Breast epithelium (tissue), 4 donors: Measurements from ENCODE around the gene IL1RL2. TPM values are rescaled to one million over a fixed set of nuclear protein-coding genes. Genes with fewer than 3 reads are reported as not detected.

Experiments
- DNase-seq, 2 donors: peaks; one replicate each; pipeline ENCODE4 v3.0.0-alpha.2; 2019; ENCODE audit warnings: low spot score in 2 of 2
- H3K27ac ChIP-seq, 2 donors: fragments of 200-600 bp; sonication (generic) in 1 of 2; one replicate each; pipeline ENCODE4 v1.5.1; 2016 to 2019; ENCODE audit warnings: mild to moderate bottlenecking in 1 of 2
- H3K27me3 ChIP-seq, 2 donors: fragments of 200-600 bp; sonication (generic) in 1 of 2; one replicate each; pipeline versions ENCODE4 v1.5.1 to v1.6.0; 2017 to 2019; ENCODE audit warnings: control low read depth in 1 of 2, mild to moderate bottlenecking in 1 of 2
- H3K36me3 ChIP-seq: fragments of 200-600 bp; one replicate; pipeline ENCODE4 v1.5.1; 2019
- H3K4me1 ChIP-seq, 2 donors: fragments of 200-600 bp; sonication (generic); one replicate each; pipeline ENCODE4 v1.5.1; 2016 to 2019; ENCODE audit warnings: control low read depth in 1 of 2
- H3K4me3 ChIP-seq, 3 donors: fragments of 200-600 bp; sonication (generic); 1 replicate in 2 of 3; 2 replicates in 1 of 3; pipeline ENCODE4 v1.5.1; 2016 to 2019; ENCODE audit warnings: mild to moderate bottlenecking in 3 of 3, moderate library complexity in 2 of 3
- H3K9me3 ChIP-seq, 2 donors: fragments of 200-600 bp; sonication (generic) in 1 of 2; one replicate each; pipeline ENCODE4 v1.5.1; 2016 to 2019; ENCODE audit warnings: control low read depth in 1 of 2
- POLR2A ChIP-seq: fragments of 450-650 bp; IDR thresholded peaks from one replicate; pipeline ENCODE4 v1.6.1; 2016; ENCODE audit warnings: antibody characterized with exemption, mild to moderate bottlenecking, moderate library complexity
- POLR2AphosphoS5 ChIP-seq, 3 donors: sonication (generic); formaldehyde crosslinking; IDR thresholded peaks; one replicate each; pipeline ENCODE4 v1.6.1; 2017; ENCODE audit warnings: antibody characterized with exemption in 3 of 3
- intact Hi-C: fragments of 100-400 bp; cut with DNase I; formaldehyde crosslinking; loops from one replicate; pipeline ENCODE4 v1.15.1; 2023; ENCODE audit warnings: low total_unique reads
- total RNA-seq, 3 donors: library from RNA; depleted of rRNA; stranded (reverse); fragments of >200 nt; gene quantifications; one replicate each; pipeline ENCODE4 v1.1.0, GENCODE V29; 2016
- TF ChIP-seq, protein P1 (sequence below), 3 donors: fragments of 450-650 bp; IDR thresholded peaks; one replicate each; pipeline ENCODE4 v1.5.1; 2016 to 2017; ENCODE audit warnings: antibody characterized with exemption in 3 of 3, mild to moderate bottlenecking in 3 of 3, moderate library complexity in 3 of 3

IL1RL2 gene
- total RNA-seq, 3 donors from 2014 or later, result 1.9 to 5.9 (median 2.3) TPM

DNA sequence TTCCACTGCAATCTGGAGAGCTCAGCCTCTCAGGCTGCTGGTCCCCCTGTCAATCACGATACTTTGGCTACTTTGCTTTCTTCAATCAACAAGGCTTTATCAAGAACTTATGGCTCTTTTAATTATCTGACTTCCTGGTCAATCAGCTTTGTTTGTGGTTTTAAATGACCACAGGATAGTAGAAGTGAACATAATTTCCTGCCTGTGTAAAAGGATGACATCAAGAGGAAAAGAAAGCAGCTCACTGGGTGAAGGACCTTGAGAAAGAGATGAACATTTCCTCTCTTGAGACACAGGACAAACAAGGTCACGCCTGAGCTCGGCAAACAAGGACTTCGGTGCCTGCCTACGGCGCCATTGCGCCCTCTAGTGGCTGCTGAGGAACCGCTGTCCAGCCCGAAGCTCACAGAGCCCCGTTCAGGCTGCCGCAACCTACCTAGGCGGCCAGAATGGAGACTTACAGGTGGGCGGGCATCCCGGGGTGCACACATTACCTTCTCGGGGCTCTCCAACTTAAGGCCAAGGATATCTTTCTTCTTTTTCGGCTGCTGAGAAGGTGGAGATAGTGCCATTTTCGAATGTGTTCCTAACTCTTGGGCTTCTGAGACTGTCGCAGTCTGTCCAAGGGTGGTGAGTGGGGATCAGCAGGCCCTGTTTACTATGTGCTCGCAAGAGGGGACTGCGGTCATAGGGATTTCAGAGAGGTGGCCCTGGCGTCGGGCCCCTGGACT lies 54.0 kb downstream of the IL1RL2 start:
- no peaks in the 10 kb centered on the region for H3K36me3 ChIP-seq
- intact Hi-C loops, result no loop called here
- peak overlapping the region; percentile 78 to 81 for H3K27ac ChIP-seq
- H3K4me1 ChIP-seq, result no peaks in the 10 kb centered on the region
- H3K27me3 ChIP-seq, result no peaks in the 10 kb centered on the region
- no peak overlapping the region for H3K4me3 ChIP-seq
- DNase-seq, result peak; percentile 82 to 92
- no peaks in the 10 kb centered on the region for H3K9me3 ChIP-seq
- TF ChIP-seq, protein P1, sequence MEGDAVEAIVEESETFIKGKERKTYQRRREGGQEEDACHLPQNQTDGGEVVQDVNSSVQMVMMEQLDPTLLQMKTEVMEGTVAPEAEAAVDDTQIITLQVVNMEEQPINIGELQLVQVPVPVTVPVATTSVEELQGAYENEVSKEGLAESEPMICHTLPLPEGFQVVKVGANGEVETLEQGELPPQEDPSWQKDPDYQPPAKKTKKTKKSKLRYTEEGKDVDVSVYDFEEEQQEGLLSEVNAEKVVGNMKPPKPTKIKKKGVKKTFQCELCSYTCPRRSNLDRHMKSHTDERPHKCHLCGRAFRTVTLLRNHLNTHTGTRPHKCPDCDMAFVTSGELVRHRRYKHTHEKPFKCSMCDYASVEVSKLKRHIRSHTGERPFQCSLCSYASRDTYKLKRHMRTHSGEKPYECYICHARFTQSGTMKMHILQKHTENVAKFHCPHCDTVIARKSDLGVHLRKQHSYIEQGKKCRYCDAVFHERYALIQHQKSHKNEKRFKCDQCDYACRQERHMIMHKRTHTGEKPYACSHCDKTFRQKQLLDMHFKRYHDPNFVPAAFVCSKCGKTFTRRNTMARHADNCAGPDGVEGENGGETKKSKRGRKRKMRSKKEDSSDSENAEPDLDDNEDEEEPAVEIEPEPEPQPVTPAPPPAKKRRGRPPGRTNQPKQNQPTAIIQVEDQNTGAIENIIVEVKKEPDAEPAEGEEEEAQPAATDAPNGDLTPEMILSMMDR (IDR thresholded peaks at IDR 0.05), result peak; percentile 95 to 97 (median 95)
- peak; percentile 83 to 94 (median 88) for TF ChIP-seq POLR2AphosphoS5 (IDR thresholded peaks at IDR 0.05)
- no peak for TF ChIP-seq POLR2A

DNA sequence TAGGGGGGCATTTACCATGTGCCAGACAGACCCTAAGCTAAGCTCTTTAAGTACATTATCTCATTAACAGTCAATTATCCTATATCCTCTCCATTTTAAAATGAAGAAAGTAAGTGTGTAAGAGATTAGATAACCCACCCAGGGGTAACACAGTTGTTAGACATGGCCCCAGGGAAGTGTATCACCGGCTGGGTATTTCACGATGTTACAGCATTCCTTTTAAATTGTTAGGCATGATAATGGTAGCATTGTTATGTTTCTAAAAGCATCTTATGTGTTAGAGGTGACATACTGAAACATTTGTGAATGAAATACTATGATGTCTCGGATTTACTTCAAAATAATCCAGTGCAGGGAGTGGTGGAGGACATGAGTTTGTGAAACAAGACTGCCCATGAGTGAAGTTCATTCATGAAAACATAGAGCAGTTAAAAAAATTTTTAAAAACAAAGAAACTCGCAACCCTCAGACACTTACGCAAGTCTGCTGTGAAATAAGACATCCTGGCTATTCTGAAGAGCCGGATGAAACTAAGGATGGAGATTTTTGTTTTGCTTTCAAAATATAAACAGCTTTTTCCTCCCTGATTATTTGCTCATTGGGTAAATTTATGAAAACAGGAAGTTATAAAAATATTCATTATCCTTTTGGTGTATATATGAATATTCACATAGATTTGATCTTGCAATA lies 54.9 kb downstream of the IL1RL2 start:
- H3K27me3 ChIP-seq, result no peaks in the 10 kb centered on the region
- no peaks in the 10 kb centered on the region for H3K9me3 ChIP-seq
- intact Hi-C loops, result no loop called here
- H3K4me3 ChIP-seq, result no peak overlapping the region
- TF ChIP-seq, protein P1 (IDR thresholded peaks at IDR 0.05), result no peak
- TF ChIP-seq POLR2AphosphoS5 (IDR thresholded peaks at IDR 0.05) (no peak), POLR2A (no peak)
- H3K36me3 ChIP-seq, result no peaks in the 10 kb centered on the region
- no peak for DNase-seq
- no peaks in the 10 kb centered on the region for H3K4me1 ChIP-seq
- H3K27ac ChIP-seq, result no peak overlapping the region

DNA sequence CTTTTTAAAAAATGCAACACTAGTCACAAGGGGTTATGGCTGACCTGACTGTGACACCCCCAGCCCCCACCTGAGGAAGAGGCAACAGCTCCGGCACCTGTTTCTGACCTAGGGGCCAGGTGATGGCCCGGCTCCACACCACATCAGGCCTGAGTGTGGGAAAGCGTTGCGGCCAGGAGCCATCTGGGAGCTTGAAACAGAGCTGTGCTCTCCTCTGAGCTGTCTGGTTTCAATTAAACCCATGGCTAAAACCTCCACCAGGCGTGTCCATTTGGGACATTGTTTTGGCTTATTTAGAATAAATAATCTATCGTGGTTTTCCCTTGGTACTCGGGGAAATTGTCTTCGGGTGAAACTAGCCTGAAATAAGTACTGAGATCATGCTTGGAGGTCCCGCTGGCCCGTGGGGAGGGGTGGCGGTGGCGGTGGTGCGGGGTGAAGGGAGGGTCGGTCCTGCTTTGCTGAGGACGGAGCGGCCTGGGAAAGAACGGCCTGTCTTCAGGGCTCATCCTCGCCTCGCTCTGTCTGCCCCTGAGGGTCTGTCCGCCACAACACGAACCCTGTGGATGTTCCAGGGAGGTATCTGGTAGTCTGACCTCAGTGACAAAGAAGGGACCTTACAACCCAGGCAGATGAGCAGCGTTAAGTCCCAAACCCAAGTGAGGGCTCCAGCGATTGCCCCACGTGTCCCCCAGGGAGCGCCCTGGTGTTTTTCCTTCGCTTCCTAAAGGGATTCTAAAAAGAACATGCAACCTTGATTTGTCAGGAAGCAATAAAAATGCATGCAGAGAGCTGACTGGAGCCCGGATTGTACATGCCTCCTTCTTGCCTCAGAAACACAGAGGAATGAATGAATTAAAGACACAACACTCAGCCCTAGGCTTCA lies 58.7 kb downstream of the IL1RL2 start:
- H3K27ac ChIP-seq, result peak overlapping the region in 1 of 2 donors; percentile 83
- TF ChIP-seq POLR2A (no peak), POLR2AphosphoS5 (IDR thresholded peaks at IDR 0.05) (no peak)
- TF ChIP-seq, protein P1 (IDR thresholded peaks at IDR 0.05), result no peak
- intact Hi-C loops, result no loop called here
- H3K9me3 ChIP-seq, result no peaks in the 10 kb centered on the region
- H3K36me3 ChIP-seq, result no peaks in the 10 kb centered on the region
- H3K27me3 ChIP-seq, result no peaks in the 10 kb centered on the region
- peak overlapping the region in 1 of 3 donors; percentile 49 for H3K4me3 ChIP-seq
- DNase-seq, result no peak
- H3K4me1 ChIP-seq, result no peaks in the 10 kb centered on the region

DNA sequence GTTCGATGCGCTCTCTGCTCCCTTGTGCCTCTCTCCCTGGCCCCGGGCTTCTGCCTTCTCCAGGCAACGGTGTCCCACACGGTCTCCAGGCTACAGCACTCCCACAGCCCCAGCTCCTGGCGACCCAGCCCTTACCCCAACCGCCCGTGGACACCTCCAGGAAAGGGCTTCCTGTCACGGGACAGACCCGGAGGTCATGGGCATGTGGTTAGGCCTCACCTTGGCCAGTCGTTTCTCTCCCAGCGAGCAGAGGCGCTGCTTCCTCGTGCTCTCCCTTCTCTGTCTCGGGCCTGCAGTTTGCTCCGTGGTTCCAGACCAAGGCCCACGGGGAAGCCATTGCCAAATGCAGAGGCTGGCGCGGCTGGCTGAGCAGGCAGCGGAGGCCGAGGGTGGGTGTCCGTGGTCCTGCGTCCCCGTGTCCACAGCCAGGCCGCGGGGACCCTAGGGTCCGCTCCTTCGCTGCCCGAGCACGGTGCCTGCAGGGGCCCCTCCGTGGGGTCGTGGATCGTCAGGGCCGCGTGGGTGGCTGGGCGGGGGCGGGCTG lies 63.5 kb downstream of the IL1RL2 start:
- Histone ChIP-seq H3K27me3 (no peaks in the 10 kb centered on the region), H3K4me3 (peak overlapping the region in 1 of 3 donors; percentile 67), H3K27ac (no peak overlapping the region), H3K4me1 (no peaks in the 10 kb centered on the region), H3K9me3 (no peaks in the 10 kb centered on the region), H3K36me3 (no peaks in the 10 kb centered on the region)
- TF ChIP-seq POLR2A (no peak), POLR2AphosphoS5 (IDR thresholded peaks at IDR 0.05) (no peak)
- TF ChIP-seq, protein P1 (IDR thresholded peaks at IDR 0.05), result no peak
- intact Hi-C loops, result no loop called here
- no peak for DNase-seq
